Colon (tissue), 2 donors: ENCODE results near the gene RPL19.
"Not testable (repeated sequence)": the region's sequence is repeated elsewhere in the genome, so short reads cannot be mapped to it uniquely, and the experiment has no call there.

ENCODE experiments used
- FAIRE-seq: peaks from 2 replicates; lab custom pipeline; 2012; peaks lifted over from hg19 to GRCh38; lab: Jason Lieb, UNC
- donor health status: control.
- donor health status: control.

RPL19 gene

GRCh38 chr17:39244016-39244599, 44.0 kb downstream of the RPL19 start:
- no peak for FAIRE-seq

GRCh38 chr17:39244600-39245570, 44.8 kb downstream of the RPL19 start:
- FAIRE-seq = no peak

GRCh38 chr17:39246274-39246673, 46.2 kb downstream of the RPL19 start:
- FAIRE-seq = no peak

GRCh38 chr17:39250076-39250475, 50.0 kb downstream of the RPL19 start:
- not testable (repeated sequence) for FAIRE-seq

- FAIRE-seq = no peak
Measured at GRCh38 chr17:39251997-39252396, 51.9 kb downstream of the RPL19 start.

- FAIRE-seq = no peak
Measured at GRCh38 chr17:39252788-39253460, 52.8 kb downstream of the RPL19 start.
